Fibroblast of the conjunctiva (primary cell): ENCODE measurements around the gene CYGB.

Source experiments
- DNase-seq: peaks from one replicate; pipeline ENCODE4 v3.0.0-alpha.2; 2010; ENCODE audit warnings: low read depth

CYGB gene

DNA sequence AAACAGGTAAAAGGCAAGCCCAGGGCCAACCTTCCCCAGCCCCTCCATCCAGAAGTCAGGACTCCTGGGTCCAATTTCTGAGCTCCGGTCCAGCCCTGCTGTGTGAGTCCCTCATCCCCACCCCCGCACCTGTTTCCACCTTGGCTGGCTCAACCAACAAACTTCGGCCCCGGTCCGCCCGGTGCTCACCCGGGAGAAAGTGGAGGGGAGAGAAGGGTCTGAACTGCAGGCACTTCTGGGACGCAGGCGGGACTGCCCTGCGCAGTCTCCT is 36.8 kb downstream of the CYGB start:
- no peak for DNase-seq

DNA sequence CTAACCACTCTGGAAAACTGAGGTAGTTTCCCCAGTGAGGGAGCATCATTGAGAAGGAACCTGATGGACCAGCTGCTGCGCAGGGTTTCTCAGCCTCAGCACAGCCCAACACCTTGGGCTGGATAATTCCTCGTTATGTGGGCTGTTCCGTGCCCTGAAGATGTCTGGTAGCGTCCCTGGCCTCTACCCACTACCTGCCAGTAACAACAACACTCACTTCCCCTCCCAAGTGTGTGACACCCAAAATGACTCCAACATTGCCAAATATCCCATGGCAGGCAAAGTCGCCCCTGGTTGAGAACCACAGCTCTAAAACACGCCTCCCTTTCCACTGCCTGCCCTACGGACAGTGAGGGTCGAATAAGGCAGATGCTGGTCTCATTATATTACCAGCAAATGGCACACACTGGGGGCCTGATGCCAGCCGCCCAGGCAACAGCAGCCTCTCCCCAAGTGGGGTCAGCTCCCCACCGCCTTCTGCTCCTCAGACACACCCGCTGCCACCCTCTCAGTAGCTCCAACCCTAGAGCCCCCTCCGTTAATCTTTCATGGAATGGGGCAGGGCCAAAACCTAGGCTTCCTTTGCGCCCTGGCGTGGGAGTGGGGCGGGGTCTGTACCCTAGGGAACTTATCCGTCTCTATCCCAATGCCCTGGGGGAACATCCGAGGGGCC is 37.3 kb downstream of the CYGB start:
- no peak for DNase-seq

DNA sequence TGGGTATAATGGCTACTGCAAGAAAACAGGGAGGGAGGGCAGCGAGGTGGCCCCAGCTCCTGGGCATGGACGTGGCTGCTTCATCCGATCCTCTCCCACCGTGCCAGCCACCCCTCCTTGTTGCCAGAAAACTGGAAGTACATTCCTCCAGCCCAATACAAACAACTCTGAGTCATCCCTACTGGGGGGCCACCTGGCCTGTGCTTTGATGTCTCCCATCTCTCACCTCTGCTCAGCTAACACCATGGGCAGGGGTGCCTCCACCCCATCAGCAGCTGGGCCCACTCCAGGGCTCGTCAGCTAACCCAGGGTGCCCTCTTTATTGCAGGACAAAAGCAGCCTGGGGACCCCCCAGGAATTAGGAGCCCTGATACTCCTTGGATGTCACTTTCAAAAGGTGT is 38.2 kb downstream of the CYGB start:
- no peak for DNase-seq

DNA sequence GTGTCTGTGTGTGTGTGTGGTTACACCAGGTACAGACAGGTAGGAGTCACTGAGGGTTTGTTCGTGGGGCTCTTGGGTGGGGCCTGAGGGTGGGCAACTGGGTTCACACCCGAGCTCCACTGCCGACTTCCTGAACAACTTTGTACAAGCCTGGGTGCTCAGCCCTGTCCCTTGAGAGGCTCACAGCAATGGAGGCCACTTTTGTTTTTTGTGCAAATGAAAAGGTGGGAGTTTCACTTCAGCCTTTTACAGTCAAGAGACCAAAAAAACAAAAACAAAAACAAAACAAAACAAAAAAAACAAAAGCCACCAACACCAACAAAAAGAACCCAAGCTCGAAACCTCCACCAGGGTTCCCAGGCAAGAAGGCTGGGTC is 38.6 kb downstream of the CYGB start:
- DNase-seq, result no peak

DNA sequence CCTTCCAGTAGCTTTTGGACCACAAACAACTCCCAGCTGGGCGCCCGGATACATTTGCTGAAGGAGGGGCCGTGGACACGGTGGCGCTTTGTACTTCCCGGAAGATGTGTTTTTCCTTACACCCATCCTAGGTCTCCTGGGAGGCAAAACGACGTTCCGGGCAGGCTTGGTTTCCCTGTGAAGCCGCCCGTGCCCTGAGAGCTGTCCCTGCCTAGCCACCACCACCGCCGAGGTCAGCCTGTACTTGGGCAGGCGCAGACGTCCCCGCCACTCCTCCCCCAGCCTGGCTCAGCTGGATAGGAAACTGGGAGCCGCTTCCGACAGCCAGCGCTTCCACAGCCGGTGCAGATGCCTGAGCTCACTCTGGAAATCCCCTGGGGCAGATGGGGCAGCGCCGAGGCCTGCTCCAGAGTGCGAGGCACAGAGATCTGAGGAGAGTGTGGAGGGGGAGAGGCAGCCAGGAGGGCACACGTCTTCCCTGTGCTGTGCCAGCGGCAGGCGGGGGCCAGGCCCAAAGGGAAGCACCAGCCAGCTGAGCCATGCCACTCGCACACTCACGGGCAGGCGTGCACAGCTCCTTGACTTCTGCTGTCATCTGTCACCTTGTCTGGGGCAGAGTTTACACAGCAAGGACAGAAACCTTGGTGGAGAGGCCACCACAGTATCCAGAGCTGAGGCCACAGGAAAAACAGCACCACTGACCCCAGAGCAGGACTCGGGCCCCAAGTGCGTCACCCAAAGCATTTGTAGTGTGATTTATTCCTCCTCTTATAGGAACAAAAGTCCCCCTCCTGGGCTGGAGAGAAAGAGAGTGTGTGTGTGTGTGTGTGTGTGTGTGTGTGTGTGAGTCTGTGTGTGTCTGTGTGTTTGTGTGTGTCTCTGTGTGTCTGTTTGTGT is 39.3 kb downstream of the CYGB start:
- peak; percentile 12 for DNase-seq

DNA sequence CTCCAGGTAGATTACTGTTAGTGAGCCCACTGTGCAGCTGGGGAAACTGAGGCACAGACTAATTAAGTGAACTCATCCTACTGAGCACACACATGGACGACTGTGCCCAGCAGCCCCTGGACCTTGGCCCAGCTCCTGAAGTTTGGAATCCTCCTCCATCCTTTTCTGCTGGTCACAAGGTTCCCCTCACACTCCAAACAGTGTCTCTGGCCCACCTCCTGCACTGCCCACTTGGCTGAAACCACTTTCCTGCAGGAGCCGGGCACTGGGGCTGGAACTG is 39.9 kb downstream of the CYGB start:
- DNase-seq, result no peak

DNA sequence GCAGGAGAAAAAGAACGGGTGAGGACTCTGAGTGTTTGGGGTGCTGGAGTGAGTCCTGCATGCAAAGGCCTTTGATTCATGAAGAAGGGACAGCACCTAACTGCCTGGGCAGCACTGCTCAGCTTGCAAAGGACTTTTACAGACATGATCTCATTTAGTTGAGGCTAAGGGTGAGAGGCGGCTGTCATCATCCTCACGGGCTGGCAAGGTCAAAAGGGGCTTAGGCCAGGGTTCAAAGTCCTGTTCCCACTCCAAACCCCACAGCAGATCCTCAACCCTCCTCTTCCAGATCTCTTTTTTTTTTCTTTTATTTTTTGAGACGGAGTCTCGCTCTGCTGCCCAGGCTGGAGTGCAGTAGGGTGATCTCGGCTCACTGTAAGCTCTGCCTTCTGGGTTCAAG is 41.0 kb downstream of the CYGB start:
- DNase-seq, result no peak

DNA sequence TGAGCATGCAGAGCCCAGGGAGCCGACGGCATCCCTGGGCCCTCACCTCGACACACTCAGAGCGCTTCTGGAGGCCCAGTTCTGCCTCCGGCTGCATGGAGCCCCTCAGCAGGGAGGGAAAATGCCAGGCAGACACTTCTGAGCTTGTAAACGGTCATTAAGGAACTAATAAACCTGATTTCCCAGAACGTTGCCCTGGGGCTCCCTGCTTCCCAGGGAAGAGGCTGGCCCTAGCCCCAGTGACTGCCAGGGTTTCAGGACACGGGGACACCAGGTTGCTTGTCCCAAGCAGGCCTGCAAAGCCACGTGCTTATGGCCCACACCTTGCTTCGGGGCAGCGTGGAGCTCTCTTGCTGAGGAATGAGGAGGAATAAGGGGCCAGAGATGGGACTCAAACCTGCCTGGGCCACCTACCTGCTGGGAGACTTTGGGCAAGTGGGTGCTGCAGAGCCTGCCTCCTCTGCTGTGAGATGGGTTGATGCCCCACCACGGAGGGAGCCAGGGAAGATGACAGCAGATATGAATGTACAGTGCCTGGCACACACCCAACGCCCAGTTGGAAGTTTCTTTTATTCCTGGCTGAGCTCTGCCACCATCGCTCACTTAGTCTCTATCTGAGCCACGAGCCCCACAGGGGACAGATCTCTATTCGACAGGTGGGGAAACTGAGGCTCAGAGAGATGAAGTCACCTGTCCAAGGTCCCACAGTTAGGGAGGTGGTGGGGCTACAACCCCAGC is 41.7 kb downstream of the CYGB start:
- no peak for DNase-seq

DNA sequence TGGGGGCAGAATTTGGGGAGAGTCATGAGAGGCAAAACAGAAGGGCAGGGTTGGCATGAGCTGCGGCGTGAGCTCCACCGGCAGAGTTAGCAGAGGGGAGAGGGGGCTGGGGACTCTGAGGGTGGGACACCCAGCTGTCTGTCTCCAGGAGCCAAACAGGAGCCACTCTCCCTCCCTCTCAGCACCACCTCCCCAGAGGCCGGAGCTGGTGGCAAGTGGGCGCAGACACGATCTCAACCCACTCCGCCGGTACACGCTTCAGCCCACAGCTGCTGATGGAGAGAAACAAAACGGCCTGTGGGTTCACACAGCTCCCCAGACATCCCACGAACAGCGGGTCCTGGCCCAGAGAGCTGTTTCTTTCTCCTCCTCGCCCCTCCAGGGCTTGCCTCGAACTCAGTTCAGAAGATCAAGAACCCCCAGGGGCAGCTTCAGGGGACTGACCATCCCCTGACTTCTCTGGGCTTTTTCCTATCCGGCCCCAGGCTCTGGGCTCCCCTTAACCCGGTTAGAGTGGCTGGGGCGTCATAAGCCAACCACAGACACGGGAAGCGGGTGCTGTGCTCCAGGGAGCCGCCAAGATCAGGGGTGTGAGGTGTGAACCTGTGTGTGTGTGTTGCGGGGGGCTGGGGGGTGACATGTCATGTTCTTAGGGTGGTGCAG is 43.9 kb downstream of the CYGB start:
- DNase-seq, result no peak

DNA sequence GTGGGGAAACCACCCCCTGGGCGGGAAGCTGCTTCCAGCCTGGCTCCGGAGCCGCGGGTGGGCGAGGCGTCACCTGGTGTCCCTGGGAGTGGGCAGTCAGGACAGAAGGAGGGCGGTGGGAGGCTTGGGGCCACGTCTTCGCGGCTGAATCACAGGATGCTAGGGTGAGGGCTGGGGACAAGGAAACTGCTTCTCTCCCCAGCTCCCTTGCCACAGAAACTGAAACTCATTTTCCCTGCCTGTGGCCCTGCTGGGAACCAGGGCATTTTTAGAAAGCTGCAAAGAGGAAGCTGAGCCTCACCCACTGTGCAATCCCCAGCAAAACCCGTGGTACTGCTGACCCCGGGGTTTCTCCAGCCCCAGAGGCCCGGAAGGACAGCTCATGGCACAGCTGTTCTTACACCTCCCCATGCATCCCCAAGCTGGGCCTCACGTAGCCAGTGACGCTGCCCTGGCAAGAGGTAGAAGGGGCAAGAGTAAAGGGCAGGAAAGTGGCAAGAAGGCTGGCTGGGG is 44.5 kb downstream of the CYGB start:
- DNase-seq, result peak; percentile 21

DNA sequence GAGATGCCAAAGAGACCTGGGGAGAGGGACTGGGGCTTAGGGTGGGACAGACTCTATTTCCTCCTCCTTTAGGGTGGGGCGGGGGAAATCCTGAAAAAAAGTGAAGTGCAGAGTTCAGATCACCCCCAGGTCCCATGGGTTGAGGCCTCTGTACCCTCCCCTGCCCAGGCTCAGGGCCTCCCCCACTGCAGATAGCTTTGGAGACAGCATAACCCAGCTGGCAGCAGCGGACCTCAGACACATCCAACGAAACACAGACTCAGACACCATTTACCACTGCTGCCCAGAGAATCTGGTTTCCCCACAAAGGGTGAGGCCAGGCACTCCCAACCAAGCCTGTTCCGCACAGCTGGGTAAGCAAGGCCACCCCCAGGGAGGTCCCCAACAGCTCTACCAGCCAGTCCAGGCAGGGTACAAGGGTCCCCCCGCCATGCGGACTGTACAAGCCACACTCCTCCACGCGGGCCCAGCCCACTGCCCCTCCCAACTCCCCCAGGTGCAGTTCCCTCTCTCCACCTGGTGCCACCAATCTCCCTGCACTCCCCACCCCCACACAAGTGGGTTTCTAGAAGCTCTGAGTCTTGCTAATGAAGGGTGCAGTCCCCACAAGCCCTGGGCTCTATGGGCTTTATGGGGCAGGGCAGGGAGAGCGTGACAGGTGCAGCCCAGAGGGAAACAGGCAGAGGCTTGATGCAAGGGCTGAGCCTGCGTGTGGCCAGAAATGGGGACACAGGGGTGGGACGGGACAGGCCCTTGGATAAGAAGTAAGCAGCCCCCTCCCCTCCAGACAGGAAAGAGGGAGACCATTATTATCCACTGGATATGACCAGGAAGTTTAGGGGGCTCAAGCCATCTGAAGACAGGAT is 45.2 kb downstream of the CYGB start:
- no peak for DNase-seq

DNA sequence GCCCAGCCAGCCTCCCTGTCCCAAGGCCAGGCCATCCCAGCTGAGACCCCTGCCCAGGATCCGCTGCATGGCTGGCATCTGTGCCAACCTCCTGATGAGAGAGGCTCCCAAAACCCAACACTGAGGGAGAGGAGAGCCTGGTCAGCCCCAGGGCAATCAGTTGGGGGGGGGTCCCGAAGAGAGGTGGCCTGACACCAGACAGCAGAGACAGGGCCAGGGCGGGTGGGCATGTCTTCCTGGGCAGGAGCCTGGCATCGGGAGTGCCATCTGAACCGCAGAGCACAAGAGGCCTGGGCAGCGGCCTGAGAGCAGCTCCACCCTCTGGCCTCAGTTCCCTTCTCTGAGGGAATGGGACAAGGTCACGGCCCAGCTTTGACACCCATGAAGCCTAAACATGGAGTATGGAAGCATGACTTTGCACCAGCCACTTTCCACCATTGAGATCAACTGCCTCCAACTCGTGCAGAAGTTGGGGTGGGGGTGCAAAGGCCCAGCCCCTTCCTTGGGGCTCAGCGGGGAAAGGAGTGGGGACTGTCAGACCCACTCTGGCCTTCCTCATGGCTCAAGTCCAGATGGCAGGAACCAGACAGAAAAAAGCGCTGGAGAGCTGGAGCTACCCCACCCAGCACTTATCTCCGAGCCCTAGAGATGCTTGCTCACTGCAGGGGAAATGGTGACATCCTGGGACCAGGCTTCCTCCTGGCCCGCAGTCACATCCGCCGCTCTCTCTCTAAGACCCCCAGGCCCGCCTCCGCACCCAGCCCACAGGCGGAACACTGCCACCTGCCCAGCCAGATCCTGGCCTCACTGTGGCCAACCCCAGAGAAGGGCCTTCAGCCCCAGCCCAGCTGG is 46.0 kb downstream of the CYGB start:
- no peak for DNase-seq

DNA sequence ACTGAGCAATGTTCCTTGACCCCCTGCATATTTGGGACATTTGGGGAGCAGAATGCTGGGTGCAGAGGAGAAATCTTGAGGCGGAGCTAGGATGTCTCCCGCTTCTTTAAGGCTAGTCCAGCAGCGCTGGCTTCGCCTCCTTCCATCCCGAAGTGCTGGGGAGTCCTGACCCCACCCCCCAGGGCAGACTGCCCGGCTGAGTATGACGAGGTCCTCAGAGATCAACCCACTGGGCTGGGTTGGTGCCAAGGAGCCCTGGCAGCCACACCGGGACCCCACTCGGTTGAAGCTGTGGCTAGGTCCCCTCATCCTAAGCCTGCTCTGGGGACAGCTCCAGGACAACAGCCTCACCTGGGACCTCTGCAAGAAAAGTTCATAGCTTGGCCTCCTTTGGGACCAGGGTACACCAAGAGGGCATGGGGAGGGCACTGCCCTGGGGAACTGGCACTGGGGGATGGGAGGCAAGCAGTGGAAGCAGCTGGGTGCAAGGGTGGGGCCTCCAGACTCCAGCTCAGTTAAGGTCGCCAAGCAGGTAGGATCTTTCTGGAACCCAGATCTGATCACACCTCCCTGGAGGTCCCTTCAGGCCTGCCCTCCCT is 47.3 kb downstream of the CYGB start:
- no peak for DNase-seq

DNA sequence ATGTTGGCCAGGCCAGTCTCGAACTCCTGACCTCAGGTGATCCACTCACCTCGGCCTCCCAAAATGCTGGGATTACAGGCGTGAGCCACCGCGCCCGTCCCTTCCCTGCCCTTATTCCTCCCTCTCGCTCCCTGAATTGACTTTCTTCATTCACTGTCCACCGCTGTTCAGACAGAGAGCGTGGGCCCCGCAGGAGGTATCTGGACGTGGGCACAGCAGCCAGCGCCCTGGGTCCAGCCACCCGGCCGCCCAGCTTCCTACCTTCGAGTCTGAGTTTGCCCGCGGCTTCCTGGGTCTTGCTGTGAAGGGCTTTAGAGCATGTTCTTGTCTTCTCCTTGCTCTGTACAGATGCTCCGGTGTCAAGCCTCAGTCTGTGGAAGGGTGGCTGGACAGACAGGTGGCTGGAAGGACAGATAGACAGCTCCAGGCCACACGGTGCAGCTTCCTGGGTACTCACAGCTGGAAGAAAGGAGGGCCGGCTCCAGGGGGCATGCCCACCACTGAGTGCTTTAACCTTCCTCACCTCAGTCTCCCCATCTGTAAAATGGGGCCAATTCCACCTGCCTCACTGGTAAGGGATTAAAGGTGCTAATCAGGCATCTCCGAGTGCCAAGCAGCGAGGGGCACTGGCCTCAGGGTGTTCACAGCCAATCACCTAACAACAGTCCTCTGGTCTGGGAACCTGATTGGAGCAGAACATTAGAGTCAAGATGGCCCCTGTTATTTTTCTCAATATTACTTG is 49.9 kb downstream of the CYGB start:
- no peak for DNase-seq

DNA sequence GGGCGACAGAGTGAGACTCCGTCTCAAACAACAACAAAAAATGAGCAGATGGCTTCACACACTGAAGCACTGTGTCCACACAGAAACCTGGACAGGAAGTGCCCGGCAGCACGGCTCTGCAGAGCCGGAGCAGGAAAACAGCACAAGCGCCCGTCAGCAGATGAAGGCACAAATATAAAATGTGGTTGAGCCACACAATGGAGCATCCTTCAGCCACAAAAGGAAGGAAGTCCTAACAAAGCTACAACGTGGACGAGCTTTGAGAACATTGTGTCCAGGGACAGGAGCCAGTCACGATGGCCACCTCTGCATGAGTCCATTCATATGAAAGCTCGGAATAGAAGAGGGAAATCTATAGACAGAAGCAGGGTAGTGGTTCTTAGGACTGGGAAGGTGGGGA is 51.9 kb downstream of the CYGB start:
- no peak for DNase-seq

DNA sequence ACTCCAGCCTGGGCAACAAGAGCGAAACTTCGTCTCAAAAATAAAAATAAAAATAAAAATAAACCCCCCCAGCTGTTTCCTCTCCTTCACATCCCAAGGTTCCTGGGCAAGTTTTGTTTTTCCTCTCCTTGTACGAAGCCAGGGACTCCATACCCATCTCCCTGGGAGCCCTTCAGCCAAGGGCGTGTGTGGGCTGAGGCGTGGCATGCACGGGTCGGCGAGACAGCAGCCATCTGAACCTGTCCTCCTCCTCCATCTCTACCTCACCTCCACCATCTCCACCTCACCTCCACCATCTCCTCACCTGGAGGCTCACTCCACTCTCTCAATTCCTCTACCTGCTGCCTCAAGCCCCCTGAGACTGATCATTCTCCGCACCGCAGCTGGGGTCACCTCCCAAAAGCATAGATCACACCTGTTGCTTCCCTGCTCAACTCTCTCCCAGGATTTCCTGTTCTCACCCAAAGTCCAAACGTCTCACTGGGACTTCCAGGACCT is 53.2 kb downstream of the CYGB start:
- no peak for DNase-seq

DNA sequence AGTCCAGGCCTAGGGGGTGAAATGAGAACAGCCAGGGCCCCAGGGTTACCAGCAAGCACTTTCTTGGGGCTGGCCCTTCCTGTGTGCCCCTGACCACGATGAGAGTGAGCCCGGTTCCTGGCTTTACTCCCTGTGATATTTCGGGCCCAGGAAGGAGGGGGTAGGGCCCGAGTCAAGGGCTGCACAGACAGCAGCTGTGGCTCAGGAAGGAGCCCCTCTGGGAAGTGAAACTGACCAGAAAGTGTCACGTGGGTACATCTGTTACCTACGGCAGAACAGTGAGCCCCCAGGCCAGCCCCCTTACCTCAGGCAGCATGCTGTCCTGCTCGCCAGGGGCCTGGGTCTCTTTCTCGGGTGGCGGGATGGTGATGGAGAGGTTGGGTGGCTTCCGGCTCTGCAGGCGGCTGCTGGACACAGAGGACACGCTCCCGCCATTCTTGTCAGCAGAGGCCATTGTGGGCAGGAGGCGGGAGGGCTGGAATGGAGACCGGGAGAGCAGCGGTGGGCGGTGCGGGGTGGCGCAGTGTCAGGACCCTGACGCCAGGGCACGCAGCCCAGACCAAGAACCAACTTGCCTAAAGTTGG is 56.3 kb downstream of the CYGB start:
- DNase-seq, result no peak

DNA sequence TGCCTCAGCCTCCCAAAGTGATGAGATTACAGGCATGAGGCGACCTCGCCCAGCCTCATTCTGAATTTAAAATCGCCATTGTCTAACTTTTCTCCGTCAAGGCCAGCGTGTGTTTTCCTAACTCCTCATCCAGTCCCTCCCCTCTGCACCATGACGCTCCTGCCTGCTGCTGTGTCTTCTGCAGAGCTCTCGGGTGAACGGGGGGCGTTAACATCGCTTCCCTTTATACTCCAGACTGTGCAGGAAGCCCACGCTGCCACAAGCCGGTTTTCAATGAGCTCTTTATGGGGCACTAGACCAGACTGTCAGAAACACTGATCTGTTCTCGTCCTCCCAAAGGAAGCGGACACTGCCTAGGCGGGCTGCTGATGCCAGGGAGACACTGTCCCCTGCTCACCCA is 56.9 kb downstream of the CYGB start:
- DNase-seq, result no peak

DNA sequence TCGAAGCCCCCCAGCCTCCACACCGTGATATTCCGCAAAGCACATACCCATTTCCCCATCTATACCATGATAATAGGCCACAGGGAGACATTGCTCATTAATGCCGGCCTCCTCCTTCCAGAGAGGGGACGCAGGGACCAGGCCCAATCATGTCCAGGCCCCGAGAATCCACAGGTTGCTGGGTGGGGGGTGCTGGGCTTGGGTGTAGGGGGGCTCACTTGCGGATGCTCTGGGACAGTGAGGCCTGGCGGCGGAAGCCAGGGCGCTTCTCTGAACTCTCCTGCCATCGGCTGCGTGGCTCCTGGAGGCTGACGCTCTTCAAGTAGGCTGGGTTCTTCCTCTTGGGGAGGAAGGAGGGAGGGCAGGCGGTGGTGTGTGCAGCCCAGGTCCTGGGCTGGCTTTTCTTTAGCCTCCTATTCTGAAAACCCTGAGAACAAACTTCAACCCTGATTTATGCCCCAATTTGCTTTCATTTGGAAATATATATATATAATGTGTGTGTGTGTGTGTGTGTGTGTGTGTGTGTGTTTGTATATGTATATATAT is 57.9 kb downstream of the CYGB start:
- no peak for DNase-seq
